HCT116 (cell line): ENCODE results near the gene ABL2. TPM values are rescaled to one million over a fixed set of nuclear protein-coding genes. Genes with fewer than 3 reads are reported as not detected.

ENCODE experiments used
- ATAC-seq: fragments of 200-7000 bp; cut with Tn5 transposase; 2 replicates; pipeline ENCODE4 v1.9.1; 2020; ENCODE audit warnings: mild to moderate bottlenecking, moderate library complexity
- BruUV-seq: library from RNA; stranded (reverse); fragments of 400-500 nt; replicated peaks from 2 replicates; lab custom pipeline; 2021; lab: Mats Ljungman, UMichigan
- CTCF ChIA-PET: fragments of 300-600 bp; sonication (Branson Sonifier 250); formaldehyde crosslinking; loops from one replicate; lab custom pipeline; 2021; ENCODE audit warnings: antibody characterized with exemption; lab: Charles Lee
- POLR2A ChIA-PET: fragments of 300-600, 350-600 bp; sonication (Branson Sonifier 250); formaldehyde crosslinking; loops from one replicate; lab custom pipeline; 2021; ENCODE audit warnings: antibody characterized with exemption; lab: Charles Lee
- RAD21 ChIA-PET, 2 experiments: fragments of 300-600 bp; sonication (Branson Sonifier 250); formaldehyde crosslinking; loops; one replicate each; lab custom pipeline; 2023; ENCODE audit warnings: low total read pairs in 2 of 2; ENCODE audit not compliant: uncharacterized antibody in 2 of 2, unreplicated experiment in 2 of 2, low non-redundant PET in 1 of 2; lab: Charles Lee
- DNase-seq: peaks from one replicate; pipeline ENCODE4 v3.0.0-alpha.2; 2010; ENCODE audit warnings: low read depth, low spot score
- H2AFZ ChIP-seq: fragments of 200-600 bp; shearing (Covaris generic), sonication (generic); 2 replicates; pipeline ENCODE4 v1.6.1; 2017; ENCODE audit warnings: low read depth, mixed run types, mixed read lengths, antibody characterized with exemption, low read length; ENCODE audit not compliant: poor library complexity, severe bottlenecking
- H3K27ac ChIP-seq: 2 replicates; pipeline ENCODE4 v1.5.1; 2012; ENCODE audit warnings: low read depth, low read length
- H3K27me3 ChIP-seq: fragments of 200-600 bp; sonication (generic); 2 replicates; pipeline ENCODE4 v1.6.1; 2016; ENCODE audit warnings: mixed run types, low read length, mixed read lengths; ENCODE audit not compliant: insufficient read depth
- H3K36me3 ChIP-seq, 2 experiments: fragments of 200-500 bp in 1 of 2; fragments of 200-600 bp in 1 of 2; sonication (Bioruptor generic) in 1 of 2; sonication (generic) in 1 of 2; 2 replicates each; pipeline versions ENCODE4 v1.5.1 to v1.6.1; 2014 to 2016; ENCODE audit warnings: low read length in 2 of 2, inconsistent platforms in 1 of 2, mixed read lengths in 1 of 2, mixed run types in 1 of 2; ENCODE audit not compliant: insufficient read depth in 2 of 2, control insufficient read depth in 1 of 2
- H3K4me1 ChIP-seq, 2 experiments: fragments of 200-600 bp in 1 of 2; sonication (generic) in 1 of 2; 2 replicates each; pipeline versions ENCODE4 v1.5.1 to v1.6.1; 2012 to 2017; ENCODE audit warnings: low read length in 2 of 2, inconsistent platforms in 1 of 2, mild to moderate bottlenecking in 1 of 2, mixed read lengths in 1 of 2, mixed run types in 1 of 2, moderate library complexity in 1 of 2; ENCODE audit not compliant: insufficient read depth in 2 of 2, control insufficient read depth in 1 of 2
- H3K4me2 ChIP-seq: fragments of 200-600 bp; sonication (generic); 2 replicates; pipeline ENCODE4 v1.6.1; 2017; ENCODE audit warnings: mixed run types, low read length, mixed read lengths
- H3K4me3 ChIP-seq, 2 experiments: fragments of 200-600 bp in 1 of 2; sonication (generic) in 1 of 2; replicated peaks in 1 of 2; 2 replicates each; pipeline ENCODE4 v1.5.1; 2011 to 2016; ENCODE audit warnings: low read length in 2 of 2, control low read depth in 1 of 2, low read depth in 1 of 2, mild to moderate bottlenecking in 1 of 2, mixed read lengths in 1 of 2, mixed run types in 1 of 2
- H3K79me2 ChIP-seq: fragments of 200-600 bp; sonication (generic); 2 replicates; pipeline ENCODE4 v1.6.1; 2017; ENCODE audit warnings: mild to moderate bottlenecking, mixed run types, low read length, moderate library complexity, mixed read lengths; ENCODE audit not compliant: insufficient read depth
- H3K9ac ChIP-seq: fragments of 200-600 bp; sonication (generic); 2 replicates; pipeline ENCODE4 v1.6.1; 2016; ENCODE audit warnings: low read length, mixed read lengths
- H3K9me2 ChIP-seq: fragments of 200-600 bp; sonication (generic), shearing (Covaris generic); 2 replicates; pipeline ENCODE4 v1.6.1; 2017; ENCODE audit warnings: mixed run types, mild to moderate bottlenecking, moderate library complexity; ENCODE audit not compliant: insufficient read depth
- H3K9me3 ChIP-seq, 2 experiments: fragments of 200-500 bp in 1 of 2; fragments of 200-600 bp in 1 of 2; sonication (Bioruptor generic) in 1 of 2; sonication (generic) in 1 of 2; 2 replicates each; pipeline ENCODE4 v1.6.1; 2014 to 2017; ENCODE audit warnings: low read length in 2 of 2, mixed read lengths in 2 of 2, inconsistent platforms in 1 of 2, low read depth in 1 of 2, mild to moderate bottlenecking in 1 of 2, mixed run types in 1 of 2, moderate library complexity in 1 of 2; ENCODE audit not compliant: control insufficient read depth in 1 of 2, insufficient read depth in 1 of 2
- H4K20me1 ChIP-seq: fragments of 200-600 bp; sonication (generic), shearing (Covaris generic); 2 replicates; pipeline ENCODE4 v1.6.1; 2017; ENCODE audit warnings: mixed run types, mild to moderate bottlenecking, moderate library complexity; ENCODE audit not compliant: insufficient read depth
- CBX3 ChIP-seq: IDR thresholded peaks from 2 replicates; pipeline ENCODE4 v1.6.1; 2012; ENCODE audit warnings: low read depth
- CEBPB ChIP-seq: IDR thresholded peaks from 2 replicates; pipeline ENCODE4 v1.6.1; 2012; ENCODE audit warnings: low read depth
- CTCF ChIP-seq, 3 experiments: fragments of 200-600 bp in 1 of 3; sonication (generic) in 1 of 3; IDR thresholded peaks in 2 of 3; conservative IDR thresholded peaks in 1 of 3; 2 replicates each; pipeline ENCODE4 v1.5.1; 2012 to 2017; ENCODE audit warnings: low read depth in 2 of 3, low read length in 2 of 3, antibody characterized with exemption in 1 of 3, borderline replicate concordance in 1 of 3, control low read depth in 1 of 3, mild to moderate bottlenecking in 1 of 3, mixed read lengths in 1 of 3, mixed run types in 1 of 3, moderate library complexity in 1 of 3; ENCODE audit not compliant: insufficient read depth in 1 of 3
- ELF1 ChIP-seq: IDR thresholded peaks from 2 replicates; pipeline ENCODE4 v1.6.1; 2012; ENCODE audit warnings: low read depth, borderline replicate concordance
- MAX ChIP-seq: IDR thresholded peaks from 2 replicates; pipeline ENCODE4 v1.6.1; 2012
- POLR2AphosphoS5 ChIP-seq: IDR thresholded peaks from 2 replicates; pipeline ENCODE4 v1.6.1; 2011; ENCODE audit warnings: mild to moderate bottlenecking, low read depth, low read length, moderate library complexity
- RAD21 ChIP-seq: IDR thresholded peaks from 2 replicates; pipeline ENCODE4 v1.6.1; 2012; ENCODE audit warnings: low read depth, mild to moderate bottlenecking
- REST ChIP-seq: IDR thresholded peaks from 2 replicates; pipeline ENCODE4 v1.6.1; 2012; ENCODE audit warnings: low read depth
- SIN3A ChIP-seq: IDR thresholded peaks from 2 replicates; pipeline ENCODE4 v1.6.1; 2012; ENCODE audit warnings: low read depth
- SRF ChIP-seq: IDR thresholded peaks from 2 replicates; pipeline ENCODE4 v1.6.1; 2012; ENCODE audit warnings: low read depth
- YY1 ChIP-seq: IDR thresholded peaks from 2 replicates; pipeline ENCODE4 v1.6.1; 2011; ENCODE audit warnings: low read length, low read depth, moderate library complexity, mild to moderate bottlenecking; ENCODE audit not compliant: insufficient replicate concordance; ENCODE audit errors: extremely low read depth
- ZFX ChIP-seq: fragments of 450-650 bp; IDR thresholded peaks from 2 replicates; pipeline ENCODE4 v1.6.1; 2017
- intact Hi-C: fragments of 100-400 bp; cut with micrococcal nuclease; formaldehyde crosslinking; loops from 2 replicates; pipeline ENCODE4 v1.10.0; 2022
- total RNA-seq: library from RNA; stranded (reverse); gene quantifications from one replicate; pipeline ENCODE4 v1.2.1, GENCODE V29; 2021; ENCODE audit not compliant: unreplicated experiment

ABL2 gene
- total RNA-seq, 1 experiment from 2014 or later, result 22.9 TPM

- Histone ChIP-seq H3K36me3 (peaks cover 6 to 11% of the 10 kb centered on the region in 2 experiments), H3K4me1 (peaks cover 0 to 13% of the 10 kb centered on the region in 2 experiments; a peak in 1 of 4 replicates), H3K27me3 (no peaks in the 10 kb centered on the region), H3K9me3 (no peaks in the 10 kb centered on the region), H3K79me2 (no peaks in the 10 kb centered on the region; the same call in 1 of the 2 replicates), H2AFZ (no peak overlapping the region), H4K20me1 (no peaks in the 10 kb centered on the region), H3K9me2 (no peaks in the 10 kb centered on the region), H3K4me3 (no peak overlapping the region), H3K4me2 (no peak overlapping the region), H3K27ac (no peak overlapping the region), H3K9ac (no peak overlapping the region)
- intact Hi-C loops, result loop anchor here (1.0 to 2.0 kb wide), 2 partner anchors 73 to 171 kb away; no protein-coding TSS in a partner anchor
- no TSS peak for BruUV-seq
- RAD21 ChIA-PET, result interaction anchor here in 1 of 2 experiments (0.6 kb wide), 1 partner anchor 200 kb away, joined by 3 read pairs; no protein-coding TSS in a partner anchor
- CTCF ChIA-PET, result interaction anchor here (0.9 to 2.1 kb wide), 14 partner anchors 9 to 693 kb away, joined by 3 to 15 read pairs (median 4); partner anchors contain the start of gene SOAT1
- ATAC-seq (peak; percentile 61; the same call in 1 of the 2 replicates), DNase-seq (peak; percentile 28)
- peak; percentile 61 to 70 (median 66); a peak in 5 of 6 replicates for TF ChIP-seq CTCF (IDR thresholded peaks at IDR 0.05 in 2 of 3, conservative IDR thresholded peaks at IDR 0.05 in 1 of 3; ENCODE audit: borderline replicate concordance in 1 of 3, insufficient read depth in 1 of 3, low read depth in 2 of 3, low read length in 2 of 3)
- no peak for TF ChIP-seq CBX3
- TF ChIP-seq RAD21, result peak; percentile 84
- POLR2A ChIA-PET, result no interaction called here
Measured at GRCh38 chr1:179121159-179121938, 108.1 kb downstream of the ABL2 start.

GRCh38 chr1:179120736-179121135 lies 108.7 kb downstream of the ABL2 start:
- Histone ChIP-seq H3K9ac (no peak overlapping the region), H3K4me3 (no peak overlapping the region), H3K27ac (no peak overlapping the region), H3K4me2 (no peak overlapping the region), H3K36me3 (peaks cover 6 to 8% of the 10 kb centered on the region in 2 experiments), H4K20me1 (no peaks in the 10 kb centered on the region), H3K9me2 (no peaks in the 10 kb centered on the region), H3K4me1 (peaks cover 0 to 12% of the 10 kb centered on the region in 2 experiments; a peak in 1 of 4 replicates), H3K9me3 (no peaks in the 10 kb centered on the region), H2AFZ (no peak overlapping the region), H3K27me3 (no peaks in the 10 kb centered on the region), H3K79me2 (no peaks in the 10 kb centered on the region)
- DNase-seq (no peak), ATAC-seq (no peak)
- intact Hi-C loops, result loop anchor here (1.0 to 2.0 kb wide), 2 partner anchors 74 to 172 kb away; no protein-coding TSS in a partner anchor
- ChIA-PET RAD21 (interaction anchor here in 1 of 2 experiments (0.6 kb wide), 1 partner anchor 200 kb away, joined by 3 read pairs; no protein-coding TSS in a partner anchor), POLR2A (no interaction called here), CTCF (interaction anchor here (0.9 to 2.1 kb wide), 14 partner anchors 9 to 694 kb away, joined by 3 to 15 read pairs (median 4); partner anchors contain the start of gene SOAT1)
- no TSS peak for BruUV-seq
- TF ChIP-seq SRF (no peak), CEBPB (no peak), ZFX (no peak), POLR2AphosphoS5 (no peak), CBX3 (no peak), SIN3A (no peak), RAD21 (no peak), ELF1 (no peak), MAX (no peak), REST (no peak), YY1 (no peak)
